Stimulated activated memory B cell treated with anti-CD40 and anti-IgM and Interleukin-4, amounts not matched to agents 10 μg/mL and 1 μg/mL and 100 μg/mL, for 72 hours (primary cell): ENCODE results near the gene VPS52.
"Not testable (repeated sequence)": the region's sequence is repeated elsewhere in the genome, so short reads cannot be mapped to it uniquely, and the experiment has no call there.

Experiments used
- ATAC-seq: fragments of 150-1000 bp; cut with Tn5 transposase; 2 replicates; pipeline ENCODE4 v1.10.0; 2021
- H3K27ac Mint-ChIP-seq: one replicate; pipeline ENCODE4 v1.8.0; 2022; ENCODE audit warnings: mild to moderate bottlenecking, mixed read lengths
- H3K27me3 Mint-ChIP-seq: one replicate; pipeline ENCODE4 v1.8.0; 2022; ENCODE audit warnings: mixed read lengths
- H3K36me3 Mint-ChIP-seq: one replicate; pipeline ENCODE4 v1.8.0; 2022; ENCODE audit warnings: mixed read lengths
- H3K4me1 Mint-ChIP-seq: one replicate; pipeline ENCODE4 v1.8.0; 2022; ENCODE audit warnings: mixed read lengths
- H3K4me3 Mint-ChIP-seq: one replicate; pipeline ENCODE4 v1.8.0; 2022; ENCODE audit warnings: mild to moderate bottlenecking, moderate library complexity, mixed read lengths
- H3K9me3 Mint-ChIP-seq: one replicate; pipeline ENCODE4 v1.8.0; 2022; ENCODE audit warnings: mixed read lengths

VPS52 gene

DNA sequence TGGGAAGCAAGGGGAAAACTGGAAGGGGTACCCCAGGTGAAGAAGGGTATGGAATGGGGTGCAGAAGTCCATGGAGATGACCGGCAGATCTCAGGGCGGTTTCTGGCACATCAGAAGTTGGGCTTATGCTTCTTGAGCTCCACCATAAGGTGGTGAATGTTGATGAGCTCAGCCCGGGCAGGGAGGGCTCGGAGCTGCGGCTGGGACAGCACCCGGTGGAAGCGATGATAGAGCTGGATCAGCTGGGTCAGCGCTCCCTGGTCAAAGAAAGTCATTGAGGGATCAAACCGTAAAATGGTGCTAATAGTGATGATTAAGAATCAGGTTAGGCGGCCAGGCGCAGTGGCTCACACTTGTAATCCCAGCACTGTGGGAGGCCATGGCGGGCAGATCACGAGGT is 20.9 kb downstream of the VPS52 start:
- H3K4me1 Mint-ChIP-seq: peaks cover 40% of the 10 kb centered on the region
- H3K27me3 Mint-ChIP-seq: no peaks in the 10 kb centered on the region
- no peak for ATAC-seq
- peaks cover 34% of the 10 kb centered on the region for H3K36me3 Mint-ChIP-seq
- H3K27ac Mint-ChIP-seq: peak overlapping the region; percentile 91
- H3K9me3 Mint-ChIP-seq: no peaks in the 10 kb centered on the region
- no peak overlapping the region for H3K4me3 Mint-ChIP-seq

DNA sequence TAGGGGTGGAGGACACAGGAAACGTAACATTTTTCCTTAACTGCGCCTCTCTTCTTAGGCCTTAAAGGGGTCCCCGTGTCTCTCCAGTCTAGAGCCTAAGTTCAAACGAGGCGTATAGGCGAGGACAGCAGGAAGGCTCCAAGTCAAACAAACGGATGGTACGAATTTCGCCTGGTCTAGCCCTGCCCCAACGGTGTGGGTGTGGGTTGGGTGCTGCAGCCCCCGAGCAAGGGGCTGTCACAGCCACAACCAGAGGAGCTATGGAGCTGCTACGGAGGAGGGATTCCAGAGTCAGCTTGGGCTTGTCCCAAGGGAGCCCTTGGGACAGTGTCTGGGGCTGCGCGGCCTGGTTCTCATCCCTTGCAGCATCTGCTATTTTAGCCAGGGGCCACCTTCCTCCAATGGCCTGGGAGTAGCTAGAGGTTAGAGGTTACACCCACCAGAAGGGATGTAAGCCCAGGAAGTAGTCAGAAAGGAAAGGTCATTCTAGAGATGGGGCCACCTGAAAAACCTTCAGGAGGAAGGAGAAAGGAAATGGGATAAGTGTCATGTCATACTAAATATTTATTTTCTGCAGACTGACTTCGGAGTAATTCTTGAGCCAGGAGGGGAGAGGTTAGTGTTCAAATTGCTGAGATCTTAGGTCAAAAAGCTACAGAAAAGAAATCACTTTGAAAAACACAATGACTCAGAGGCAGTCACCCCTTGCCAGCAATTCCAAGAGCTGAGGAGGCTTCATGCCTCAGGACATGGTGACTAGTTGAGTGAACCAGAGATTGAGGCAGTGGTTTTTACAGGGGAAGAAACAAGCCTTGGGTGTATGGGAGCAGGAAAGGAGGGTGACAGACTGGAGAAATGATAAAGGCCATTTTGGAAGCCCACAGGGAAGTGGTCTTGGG is 21.7 kb downstream of the VPS52 start:
- Mint-ChIP-seq H3K4me3 (peak overlapping the region; percentile 82), H3K27me3 (no peaks in the 10 kb centered on the region), H3K9me3 (no peaks in the 10 kb centered on the region), H3K27ac (peak overlapping the region; percentile 91), H3K36me3 (peaks cover 32% of the 10 kb centered on the region), H3K4me1 (peaks cover 40% of the 10 kb centered on the region)
- no peak for ATAC-seq

DNA sequence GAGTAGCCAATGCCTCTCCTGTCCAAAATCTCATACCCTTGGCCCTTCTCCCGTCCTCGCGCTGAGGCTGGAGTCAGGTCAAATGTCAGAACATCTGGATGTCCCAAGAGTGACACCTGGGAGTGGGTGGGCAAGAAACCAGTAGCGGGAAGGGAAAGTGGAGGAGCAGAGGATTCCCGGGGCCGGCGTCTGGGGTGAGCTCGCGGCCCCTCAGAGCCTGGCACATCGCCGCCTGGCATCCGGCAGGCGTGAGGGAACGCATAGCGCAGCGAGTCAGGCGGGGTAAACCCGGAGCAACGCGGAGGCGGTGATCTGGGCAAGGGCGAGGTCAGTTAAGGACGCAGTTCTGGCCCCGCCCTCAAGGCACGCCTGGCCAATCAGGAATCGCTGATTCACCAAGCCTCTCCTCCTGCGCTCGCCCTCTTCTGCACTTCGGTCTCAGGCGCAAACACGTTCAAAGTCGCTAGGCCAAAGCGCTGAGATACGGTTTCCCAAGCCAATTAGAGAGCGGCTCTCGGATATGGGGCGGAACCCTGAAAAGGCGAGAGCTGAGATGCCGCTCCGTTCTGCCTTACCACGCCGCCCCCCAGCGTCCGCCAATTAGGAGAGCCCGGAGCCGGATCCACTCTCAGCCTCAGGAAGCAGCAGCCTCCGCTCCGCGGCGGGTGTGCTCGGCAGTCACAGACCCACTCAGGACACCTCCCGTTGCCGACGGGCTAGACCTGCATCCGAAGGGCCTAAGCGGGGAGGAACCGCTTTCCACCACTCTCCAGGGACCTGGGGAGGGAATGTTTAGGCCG is 22.5 kb downstream of the VPS52 start:
- peaks cover 32% of the 10 kb centered on the region for H3K36me3 Mint-ChIP-seq
- peak overlapping the region; percentile 91 for H3K27ac Mint-ChIP-seq
- peaks cover 40% of the 10 kb centered on the region for H3K4me1 Mint-ChIP-seq
- peak; percentile 96 for ATAC-seq
- no peaks in the 10 kb centered on the region for H3K27me3 Mint-ChIP-seq
- H3K9me3 Mint-ChIP-seq: no peaks in the 10 kb centered on the region
- peak overlapping the region; percentile 82 for H3K4me3 Mint-ChIP-seq

DNA sequence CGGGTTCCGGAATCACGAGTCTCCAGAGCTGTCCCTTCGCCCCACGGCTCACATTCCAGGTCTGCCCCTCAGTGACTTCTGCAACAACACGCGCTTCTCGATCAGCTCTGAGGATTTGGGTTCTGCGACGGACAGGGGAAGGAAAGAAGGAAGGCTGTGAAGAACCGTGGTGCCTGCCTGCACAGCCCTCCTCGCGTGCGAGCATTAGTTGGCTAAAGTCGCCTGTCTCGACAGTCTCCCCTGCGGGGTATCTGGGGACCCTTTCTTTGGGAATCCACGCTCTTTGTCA is 23.1 kb downstream of the VPS52 start:
- H3K9me3 Mint-ChIP-seq: no peaks in the 10 kb centered on the region
- peaks cover 32% of the 10 kb centered on the region for H3K36me3 Mint-ChIP-seq
- H3K27ac Mint-ChIP-seq: peak overlapping the region; percentile 91
- H3K4me1 Mint-ChIP-seq: peaks cover 40% of the 10 kb centered on the region
- H3K27me3 Mint-ChIP-seq: no peaks in the 10 kb centered on the region
- peak; percentile 38 for ATAC-seq
- peak overlapping the region; percentile 82 for H3K4me3 Mint-ChIP-seq

DNA sequence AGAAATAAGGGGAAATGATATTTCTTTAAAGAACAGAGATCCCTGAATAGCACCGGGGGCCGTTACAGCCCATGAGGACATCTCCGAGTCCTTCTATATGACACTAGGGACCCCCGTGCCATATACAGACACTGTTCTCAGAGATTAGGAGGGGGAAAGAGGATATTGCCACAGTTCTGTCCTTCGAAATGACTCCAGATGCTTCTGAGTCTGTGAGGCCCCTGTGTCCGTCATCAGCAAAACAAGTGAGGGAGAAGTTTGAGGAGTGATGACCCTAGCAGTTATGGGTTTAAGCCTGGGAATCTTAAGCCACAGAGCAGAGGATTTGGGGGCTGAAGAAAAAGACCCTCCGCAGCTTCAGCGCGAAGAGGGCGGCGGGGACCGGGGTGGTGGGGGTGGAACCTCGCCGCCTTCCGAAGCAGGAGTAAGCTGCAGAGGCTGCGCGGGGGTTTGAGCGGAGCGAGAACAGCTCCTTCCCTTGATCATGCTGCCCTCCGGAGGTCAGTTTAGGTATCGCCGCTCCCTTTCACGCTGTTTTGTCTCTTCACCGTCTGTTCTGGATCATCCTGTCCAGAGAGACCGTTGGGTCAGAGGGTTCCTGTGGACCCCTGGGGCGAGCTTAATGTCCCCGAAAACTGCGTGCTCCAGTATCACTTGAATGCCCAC is 23.6 kb downstream of the VPS52 start:
- H3K4me1 Mint-ChIP-seq: peaks cover 40% of the 10 kb centered on the region
- H3K27me3 Mint-ChIP-seq: no peaks in the 10 kb centered on the region
- H3K9me3 Mint-ChIP-seq: no peaks in the 10 kb centered on the region
- peak overlapping the region; percentile 91 for H3K27ac Mint-ChIP-seq
- peak; percentile 74 for ATAC-seq
- H3K4me3 Mint-ChIP-seq: peak overlapping the region; percentile 82
- peaks cover 31% of the 10 kb centered on the region for H3K36me3 Mint-ChIP-seq

DNA sequence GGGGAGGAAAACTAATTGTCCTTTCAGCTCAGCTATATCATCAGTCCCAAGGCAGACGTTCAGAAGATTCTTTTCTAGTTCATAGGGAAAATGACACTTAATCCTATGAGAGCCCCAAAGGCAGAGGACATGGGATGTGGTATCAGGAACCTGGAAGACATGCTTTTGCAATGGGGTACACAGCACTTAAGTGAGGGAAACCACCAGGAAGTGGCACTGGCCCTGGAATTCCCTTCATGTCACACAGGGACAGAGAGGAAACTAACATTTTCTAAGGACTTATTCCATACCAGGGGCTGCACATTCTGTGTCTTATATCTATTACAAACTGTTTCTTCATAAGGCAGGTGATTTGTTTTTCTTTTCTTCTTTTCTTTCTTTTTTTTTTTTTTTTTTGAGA is 28.2 kb downstream of the VPS52 start:
- H3K27me3 Mint-ChIP-seq: peaks cover 24% of the 10 kb centered on the region
- no peak overlapping the region for H3K4me3 Mint-ChIP-seq
- no peak overlapping the region for H3K27ac Mint-ChIP-seq
- no peaks in the 10 kb centered on the region for H3K9me3 Mint-ChIP-seq
- no peak for ATAC-seq
- H3K36me3 Mint-ChIP-seq: no peaks in the 10 kb centered on the region
- H3K4me1 Mint-ChIP-seq: peaks cover 12% of the 10 kb centered on the region

DNA sequence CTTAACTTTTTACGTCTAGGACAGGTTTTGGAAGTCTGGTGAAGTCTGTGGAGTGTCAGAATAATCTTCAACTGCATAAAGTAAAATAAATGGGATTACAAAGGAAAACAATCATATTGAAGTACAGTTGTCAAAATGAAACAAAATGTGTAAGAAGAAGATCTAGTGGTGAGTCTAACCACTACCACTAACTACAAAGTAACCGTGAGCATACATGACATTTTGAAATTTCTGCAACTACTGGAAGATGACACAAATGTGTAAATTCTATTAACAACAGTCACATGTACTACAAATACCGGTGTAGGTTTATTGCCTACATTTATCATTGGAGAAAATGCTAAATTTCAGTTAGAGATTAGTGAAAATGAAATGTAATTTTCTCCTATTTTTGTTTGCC is 29.7 kb downstream of the VPS52 start:
- Mint-ChIP-seq H3K4me3 (no peak overlapping the region), H3K4me1 (peaks cover 4% of the 10 kb centered on the region), H3K27me3 (peaks cover 27% of the 10 kb centered on the region), H3K9me3 (no peaks in the 10 kb centered on the region), H3K27ac (no peak overlapping the region), H3K36me3 (no peaks in the 10 kb centered on the region)
- ATAC-seq: no peak

DNA sequence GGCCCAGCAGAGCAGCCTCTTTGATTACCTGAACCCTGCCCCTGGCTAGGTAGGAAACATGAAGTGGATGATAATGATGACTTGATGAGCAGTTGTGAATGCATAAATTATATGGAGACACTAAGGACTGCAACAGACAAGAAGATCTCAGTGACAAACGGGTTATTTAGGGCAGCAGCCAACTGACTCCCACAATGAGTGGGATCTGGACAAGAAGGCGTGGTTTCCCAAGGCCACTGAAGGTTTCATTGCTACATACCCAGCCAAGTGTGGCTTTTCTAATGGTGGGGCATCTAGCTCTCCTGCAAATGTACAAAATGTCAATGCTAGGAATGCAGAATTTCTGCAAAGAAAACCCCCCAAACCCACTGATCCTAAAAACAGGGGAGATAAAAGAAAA is 33.9 kb downstream of the VPS52 start:
- no peak for ATAC-seq
- no peak overlapping the region for H3K27ac Mint-ChIP-seq
- peaks cover 61% of the 10 kb centered on the region for H3K27me3 Mint-ChIP-seq

DNA sequence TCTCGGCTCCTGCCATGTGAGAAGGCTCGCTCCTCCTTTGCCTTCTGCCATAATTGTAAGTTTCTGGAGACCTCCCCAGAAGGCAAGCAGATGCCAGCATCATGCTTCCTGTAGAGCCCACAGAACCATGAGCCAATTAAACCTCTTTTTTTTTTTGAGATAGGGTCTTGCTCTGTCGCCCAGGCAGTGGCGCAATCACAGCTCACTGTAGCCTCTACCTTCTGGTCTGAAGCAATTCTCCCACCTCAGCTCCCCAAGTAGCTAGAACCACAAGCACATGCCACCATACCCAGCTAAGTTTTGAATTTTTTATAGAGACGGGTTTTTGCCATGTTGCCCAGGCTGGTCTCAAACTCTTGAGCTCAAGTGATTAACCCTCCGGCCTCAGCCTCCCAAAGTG is 34.8 kb downstream of the VPS52 start:
- no peak for ATAC-seq
- Mint-ChIP-seq H3K4me1 (peaks cover 4% of the 10 kb centered on the region), H3K9me3 (no peaks in the 10 kb centered on the region), H3K36me3 (no peaks in the 10 kb centered on the region), H3K27ac (no peak overlapping the region), H3K4me3 (no peak overlapping the region), H3K27me3 (peaks cover 61% of the 10 kb centered on the region)

More for the DNA sequence above, 33.9 kb downstream of the VPS52 start:
- no peaks in the 10 kb centered on the region for H3K36me3 Mint-ChIP-seq
- H3K9me3 Mint-ChIP-seq: no peaks in the 10 kb centered on the region
- H3K4me1 Mint-ChIP-seq: peaks cover 4% of the 10 kb centered on the region
- H3K4me3 Mint-ChIP-seq: no peak overlapping the region

DNA sequence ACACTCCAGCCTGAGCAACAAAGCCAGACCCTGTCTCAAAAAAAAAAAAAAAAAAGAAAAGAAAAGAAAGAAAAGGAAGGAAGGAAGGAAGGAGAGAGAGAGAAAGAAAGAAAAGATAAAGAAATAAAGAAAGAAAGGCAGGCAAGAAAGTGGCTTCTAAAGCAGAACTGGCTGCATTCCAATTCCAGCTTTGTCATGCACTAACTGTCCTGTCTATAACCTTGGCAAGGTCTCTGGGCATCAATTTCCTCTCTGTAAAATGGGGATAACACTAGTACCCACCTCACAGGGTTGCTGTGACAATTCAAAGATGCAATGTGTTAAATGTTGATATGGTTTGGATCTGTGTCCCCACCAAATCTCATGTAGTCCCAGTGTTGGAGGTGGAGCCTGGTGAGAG is 35.3 kb downstream of the VPS52 start:
- no peak overlapping the region for H3K27ac Mint-ChIP-seq
- no peaks in the 10 kb centered on the region for H3K4me1 Mint-ChIP-seq
- no peak for ATAC-seq
- no peak overlapping the region for H3K4me3 Mint-ChIP-seq
- no peaks in the 10 kb centered on the region for H3K9me3 Mint-ChIP-seq
- H3K36me3 Mint-ChIP-seq: no peaks in the 10 kb centered on the region
- H3K27me3 Mint-ChIP-seq: peaks cover 66% of the 10 kb centered on the region

DNA sequence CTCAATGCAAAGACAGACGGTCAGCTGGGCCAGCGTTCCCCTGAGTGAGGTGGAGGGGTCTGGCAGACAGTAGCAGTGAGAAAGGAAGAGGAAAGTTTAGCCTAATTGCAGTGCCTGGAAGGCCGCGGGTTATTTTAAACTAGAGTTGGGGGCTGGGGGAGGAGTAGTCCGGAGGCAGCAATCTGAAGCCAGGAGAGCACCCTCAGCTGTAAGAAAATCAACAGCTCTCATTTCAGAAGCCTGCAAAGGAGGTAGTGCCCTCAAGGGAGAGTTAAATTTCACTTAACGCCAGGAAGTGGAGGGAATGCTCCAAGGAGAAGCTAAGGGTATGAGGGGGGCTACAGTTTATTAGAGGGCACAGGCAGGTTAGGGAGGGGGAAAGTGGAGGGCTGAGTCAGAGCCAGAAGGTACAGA is 36.4 kb downstream of the VPS52 start:
- Mint-ChIP-seq H3K27ac (no peak overlapping the region), H3K4me1 (no peaks in the 10 kb centered on the region), H3K27me3 (peaks cover 67% of the 10 kb centered on the region), H3K9me3 (no peaks in the 10 kb centered on the region), H3K4me3 (no peak overlapping the region), H3K36me3 (no peaks in the 10 kb centered on the region)
- ATAC-seq: no peak

DNA sequence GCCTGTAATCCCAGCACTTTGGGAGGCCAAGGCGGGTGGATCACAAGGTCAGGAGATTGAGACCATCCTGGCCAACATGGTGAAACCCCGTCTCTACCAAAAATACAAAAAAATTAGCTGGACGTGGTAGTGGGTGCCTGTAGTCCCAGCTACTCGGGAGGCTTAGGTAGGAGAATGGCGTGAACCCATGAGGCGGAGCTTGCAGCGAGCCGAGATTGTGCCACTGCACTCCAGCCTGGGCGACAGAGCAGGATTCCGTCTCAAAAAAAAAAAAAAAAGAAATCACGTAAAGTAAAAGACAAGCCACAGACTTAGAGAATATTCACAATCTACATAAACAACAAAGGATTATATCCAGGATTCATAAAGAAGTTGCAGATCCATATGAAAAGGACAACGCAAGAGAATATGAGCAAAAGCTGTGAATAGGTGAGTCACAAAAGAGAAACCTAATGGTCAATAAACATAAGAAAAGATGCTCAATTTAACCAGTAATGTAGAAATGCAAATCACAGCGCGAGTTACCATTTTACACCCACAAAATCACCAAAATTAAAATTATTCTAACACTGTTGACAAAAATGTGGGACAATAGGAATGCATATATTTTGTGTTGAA is 45.1 kb downstream of the VPS52 start:
- H3K4me3 Mint-ChIP-seq, ATAC-seq, H3K36me3 Mint-ChIP-seq, H3K9me3 Mint-ChIP-seq, H3K4me1 Mint-ChIP-seq, H3K27ac Mint-ChIP-seq: not testable (repeated sequence)
- H3K27me3 Mint-ChIP-seq: peaks cover 27% of the 10 kb centered on the region

DNA sequence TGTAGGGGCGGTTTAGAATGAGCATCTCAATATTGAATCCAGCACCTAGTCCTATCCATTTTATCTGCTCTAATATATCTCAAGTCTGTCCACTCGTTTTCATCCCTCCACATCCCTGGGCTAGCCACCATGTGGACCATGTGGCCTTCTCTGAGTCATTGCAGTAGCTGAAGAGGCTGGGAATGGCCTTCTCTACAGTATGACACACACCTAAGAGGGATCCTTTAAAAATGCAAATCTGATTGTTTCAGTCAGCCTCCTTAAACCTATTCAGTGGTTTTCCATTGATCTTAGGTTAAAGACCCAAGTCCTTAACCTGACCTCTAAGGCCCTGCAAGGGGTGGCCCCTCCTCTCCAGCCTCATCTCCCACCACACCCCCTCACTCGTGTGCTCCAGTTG is 54.0 kb downstream of the VPS52 start:
- H3K4me3 Mint-ChIP-seq: no peak overlapping the region
- H3K27me3 Mint-ChIP-seq: peaks cover 77% of the 10 kb centered on the region
- H3K4me1 Mint-ChIP-seq: peaks cover 23% of the 10 kb centered on the region
- ATAC-seq: no peak
- no peaks in the 10 kb centered on the region for H3K9me3 Mint-ChIP-seq
- no peak overlapping the region for H3K27ac Mint-ChIP-seq
- peaks cover 5% of the 10 kb centered on the region for H3K36me3 Mint-ChIP-seq

DNA sequence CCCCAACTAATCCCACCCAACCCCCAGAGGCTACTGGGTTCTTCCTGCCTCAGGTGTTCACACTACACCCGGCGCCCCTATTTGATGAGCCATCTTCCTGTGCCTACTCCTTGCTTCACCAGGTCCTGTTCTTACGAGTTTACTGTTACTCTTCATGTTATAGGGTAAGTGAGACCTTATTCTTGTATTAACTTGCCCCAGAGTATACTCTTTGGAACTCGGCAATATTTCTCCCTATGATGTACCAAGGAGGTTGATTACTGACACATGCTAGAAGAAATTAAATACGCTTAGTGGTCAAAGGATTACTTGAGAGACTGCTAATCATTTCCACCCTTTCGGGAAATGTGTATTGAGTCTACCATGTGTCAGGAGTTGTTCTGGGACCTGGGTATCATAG is 54.4 kb downstream of the VPS52 start:
- Mint-ChIP-seq H3K36me3 (peaks cover 9% of the 10 kb centered on the region), H3K9me3 (no peaks in the 10 kb centered on the region), H3K27ac (no peak overlapping the region), H3K4me1 (peaks cover 27% of the 10 kb centered on the region), H3K27me3 (peaks cover 77% of the 10 kb centered on the region), H3K4me3 (no peak overlapping the region)
- ATAC-seq: no peak

DNA sequence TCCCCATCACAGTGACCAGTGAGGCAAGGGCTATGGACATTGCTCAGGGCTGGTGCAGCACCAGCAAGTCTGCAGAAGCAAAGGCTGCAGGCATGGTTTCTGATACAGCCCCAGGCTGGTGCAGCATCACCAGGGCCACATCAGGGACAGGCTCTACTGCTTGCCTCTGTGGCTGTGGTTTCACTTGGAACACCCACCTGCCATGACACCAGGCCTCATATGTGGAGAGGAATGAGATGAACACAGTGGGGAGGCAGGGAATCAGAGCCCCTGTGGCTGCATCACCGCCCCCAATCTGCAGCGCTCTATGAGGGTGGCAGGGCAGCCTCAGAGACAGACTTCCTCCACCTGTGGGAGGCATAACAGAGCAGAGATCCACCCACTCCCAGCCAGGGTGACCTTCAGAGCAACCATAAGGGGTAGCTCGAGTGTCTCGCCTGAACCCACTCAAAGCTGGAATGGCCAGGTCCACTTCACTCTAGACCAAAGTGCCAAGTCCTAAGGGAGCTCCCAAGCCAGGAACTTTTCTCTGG is 55.5 kb downstream of the VPS52 start:
- H3K36me3 Mint-ChIP-seq: peaks cover 20% of the 10 kb centered on the region
- peaks cover 74% of the 10 kb centered on the region for H3K27me3 Mint-ChIP-seq
- no peak for ATAC-seq
- no peak overlapping the region for H3K4me3 Mint-ChIP-seq
- no peak overlapping the region for H3K27ac Mint-ChIP-seq
- peaks cover 31% of the 10 kb centered on the region for H3K4me1 Mint-ChIP-seq
- H3K9me3 Mint-ChIP-seq: no peaks in the 10 kb centered on the region
